ENCODE measurements around the gene BICRA. TPM values are rescaled to one million over a fixed set of nuclear protein-coding genes. Genes with fewer than 3 reads are reported as not detected.
"Not testable (repeated sequence)": the region's sequence is repeated elsewhere in the genome, so short reads cannot be mapped to it uniquely, and the experiment has no call there.

The BICRA gene
- total and polyA plus RNA-seq, 12 donors: 1.8 to 24.6 (median 9.0) TPM

DNA sequence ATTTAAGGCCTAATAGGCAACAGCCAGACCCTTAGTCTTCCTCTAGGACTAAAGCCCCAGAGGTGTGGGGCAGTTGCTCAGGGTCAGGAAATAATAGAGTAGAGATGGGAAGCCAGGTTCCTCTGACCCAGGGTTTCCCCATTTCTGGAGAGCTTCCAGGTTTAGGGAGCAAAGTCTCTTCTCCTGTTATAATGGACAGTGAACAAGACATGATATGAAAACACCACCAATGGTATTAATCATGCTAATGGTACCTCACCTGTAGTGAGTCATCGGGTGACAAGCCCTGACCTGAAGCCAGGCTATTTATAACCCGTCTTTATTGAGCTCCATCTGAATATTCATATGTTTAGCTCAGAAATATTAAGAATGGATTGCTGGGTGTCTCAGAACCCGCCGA lies 24.6 kb downstream of the BICRA start:
- WGBS, 4 donors: 86 to 89% (median 88%) methylated on average over 4 of the region's 4 CpGs
- Histone ChIP-seq H3K27ac (no peak overlapping the region), H3K4me3 (no peak overlapping the region), H3K36me3 (replicated peaks in 1 of 2) (no peaks in the 10 kb centered on the region), H3K27me3 (no peaks in the 10 kb centered on the region), H3K4me1 (replicated peaks in 1 of 2) (peaks cover 0 to 13% of the 10 kb centered on the region in 2 donors), H3K9me3 (replicated peaks in 1 of 3) (no peaks in the 10 kb centered on the region)
- intact Hi-C loops (cut with DNase I): no loop called here
- TF ChIP-seq POLR2A (IDR thresholded peaks at IDR 0.05) (no peak), CTCF (IDR thresholded peaks at IDR 0.05) (no peak)
- DNase-seq: no peak

GRCh38 chr19:47633996-47634395 lies 25.1 kb downstream of the BICRA start:
- intact Hi-C loops (cut with DNase I): no loop called here
- no peak for DNase-seq
- TF ChIP-seq POLR2A (IDR thresholded peaks at IDR 0.05): no peak
- no peak for TF ChIP-seq CTCF (IDR thresholded peaks at IDR 0.05)
- 84 to 93% (median 89%) methylated on average over 11 of the region's 11 CpGs for WGBS, 4 donors
- no peaks in the 10 kb centered on the region for H3K9me3 ChIP-seq (replicated peaks in 1 of 3)
- H3K36me3 ChIP-seq (replicated peaks in 1 of 2): no peaks in the 10 kb centered on the region
- H3K27me3 ChIP-seq: no peaks in the 10 kb centered on the region
- H3K4me1 ChIP-seq (replicated peaks in 1 of 2): peaks cover 0 to 13% of the 10 kb centered on the region in 2 donors
- H3K4me3 ChIP-seq: no peak overlapping the region
- no peak overlapping the region for H3K27ac ChIP-seq

- intact Hi-C loops (cut with DNase I); H3K9me3 ChIP-seq (replicated peaks in 1 of 3); H3K4me3 ChIP-seq; H3K27ac ChIP-seq; H3K36me3 ChIP-seq (replicated peaks in 1 of 2); H3K27me3 ChIP-seq; DNase-seq: not testable (repeated sequence)
- WGBS, 4 donors: 82 to 94% (median 88%) methylated on average over 6 of the region's 6 CpGs
- peaks cover 0 to 13% of the 10 kb centered on the region in 2 donors for H3K4me1 ChIP-seq (replicated peaks in 1 of 2)
Measured at GRCh38 chr19:47635152-47635754, 26.3 kb downstream of the BICRA start.

DNA sequence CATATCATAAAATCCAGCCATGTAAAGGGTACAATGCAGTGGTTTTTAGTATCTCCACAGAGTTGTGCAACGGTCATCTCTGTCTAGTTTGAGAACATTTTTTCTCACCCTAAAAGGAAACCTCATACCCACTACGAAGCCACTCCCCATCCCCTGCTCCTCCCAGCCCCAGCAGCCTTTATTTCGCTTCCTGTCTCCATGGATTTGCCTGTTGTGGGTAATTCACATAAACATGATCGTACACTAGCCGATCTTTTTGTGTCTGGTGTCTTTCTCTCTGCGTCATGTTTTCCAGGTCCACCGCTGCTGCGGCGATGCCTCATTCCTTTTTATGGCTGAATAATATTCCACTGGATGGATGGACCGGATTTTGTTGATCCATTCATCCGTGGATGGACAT lies 28.6 kb downstream of the BICRA start:
- Histone ChIP-seq H3K27ac (peak overlapping the region in 2 of 5 donors; percentile 20 to 38), H3K4me1 (replicated peaks in 1 of 2) (peaks cover 0 to 13% of the 10 kb centered on the region in 2 donors), H3K27me3 (no peaks in the 10 kb centered on the region), H3K4me3 (no peak overlapping the region), H3K9me3 (replicated peaks in 1 of 3) (no peaks in the 10 kb centered on the region), H3K36me3 (replicated peaks in 1 of 2) (no peaks in the 10 kb centered on the region)
- intact Hi-C loops (cut with DNase I): no loop called here
- WGBS, 4 donors: 83 to 88% (median 85%) methylated on average over 10 to 11 of the region's 11 CpGs
- TF ChIP-seq POLR2A (IDR thresholded peaks at IDR 0.05) (no peak), CTCF (IDR thresholded peaks at IDR 0.05) (no peak)
- DNase-seq: no peak

DNA sequence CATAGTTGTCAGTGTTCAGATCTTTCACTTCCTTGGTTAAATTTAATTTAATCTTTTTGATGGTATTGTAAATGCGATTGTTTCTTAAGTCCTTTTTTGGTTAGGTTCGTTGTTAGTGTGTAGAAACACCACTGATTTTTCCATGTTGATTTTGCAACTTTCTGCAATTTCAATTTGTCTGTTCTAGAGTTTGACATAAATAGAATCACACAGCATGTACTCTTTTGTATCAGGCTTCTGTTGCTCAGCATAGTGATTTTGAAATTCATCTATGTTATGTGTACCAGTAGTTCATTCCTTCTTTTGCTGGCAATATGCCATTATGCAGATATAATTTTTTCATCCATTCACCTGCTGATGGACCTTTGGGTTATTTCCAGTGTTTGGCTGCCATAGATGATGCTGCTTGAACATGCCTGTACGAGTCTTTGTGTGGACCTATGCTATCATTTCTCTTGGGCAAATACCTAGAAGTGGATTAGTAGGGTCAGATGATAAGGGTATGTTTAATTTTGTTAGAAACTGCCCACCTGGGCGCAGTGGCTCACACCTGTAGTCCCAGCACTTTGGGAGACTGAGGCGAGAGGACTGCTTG lies 33.1 kb downstream of the BICRA start:
- Histone ChIP-seq H3K27ac (no peak overlapping the region), H3K36me3 (replicated peaks in 1 of 2) (no peaks in the 10 kb centered on the region), H3K27me3 (no peaks in the 10 kb centered on the region), H3K4me1 (replicated peaks in 1 of 2) (peaks cover 0 to 15% of the 10 kb centered on the region in 2 donors), H3K4me3 (no peak overlapping the region), H3K9me3 (replicated peaks in 1 of 3) (no peaks in the 10 kb centered on the region)
- WGBS, 4 donors: 78 to 97% (median 85%) methylated on average over 5 of the region's 5 CpGs
- intact Hi-C loops (cut with DNase I): no loop called here
- no peak for TF ChIP-seq CTCF (IDR thresholded peaks at IDR 0.05)
- no peak for TF ChIP-seq POLR2A (IDR thresholded peaks at IDR 0.05)
- no peak for DNase-seq

All from adrenal gland (tissue), 12 donors.